ENCODE results near the gene SLC7A6. TPM values are rescaled to one million over a fixed set of nuclear protein-coding genes. Genes with fewer than 3 reads are reported as not detected.

Gene SLC7A6
- total and polyA plus RNA-seq, 2 of the 13 experiments (the other 11 are each of a cell fraction or from before 2014, with no cell fraction given) = 35.8 to 70.8 TPM

DNA sequence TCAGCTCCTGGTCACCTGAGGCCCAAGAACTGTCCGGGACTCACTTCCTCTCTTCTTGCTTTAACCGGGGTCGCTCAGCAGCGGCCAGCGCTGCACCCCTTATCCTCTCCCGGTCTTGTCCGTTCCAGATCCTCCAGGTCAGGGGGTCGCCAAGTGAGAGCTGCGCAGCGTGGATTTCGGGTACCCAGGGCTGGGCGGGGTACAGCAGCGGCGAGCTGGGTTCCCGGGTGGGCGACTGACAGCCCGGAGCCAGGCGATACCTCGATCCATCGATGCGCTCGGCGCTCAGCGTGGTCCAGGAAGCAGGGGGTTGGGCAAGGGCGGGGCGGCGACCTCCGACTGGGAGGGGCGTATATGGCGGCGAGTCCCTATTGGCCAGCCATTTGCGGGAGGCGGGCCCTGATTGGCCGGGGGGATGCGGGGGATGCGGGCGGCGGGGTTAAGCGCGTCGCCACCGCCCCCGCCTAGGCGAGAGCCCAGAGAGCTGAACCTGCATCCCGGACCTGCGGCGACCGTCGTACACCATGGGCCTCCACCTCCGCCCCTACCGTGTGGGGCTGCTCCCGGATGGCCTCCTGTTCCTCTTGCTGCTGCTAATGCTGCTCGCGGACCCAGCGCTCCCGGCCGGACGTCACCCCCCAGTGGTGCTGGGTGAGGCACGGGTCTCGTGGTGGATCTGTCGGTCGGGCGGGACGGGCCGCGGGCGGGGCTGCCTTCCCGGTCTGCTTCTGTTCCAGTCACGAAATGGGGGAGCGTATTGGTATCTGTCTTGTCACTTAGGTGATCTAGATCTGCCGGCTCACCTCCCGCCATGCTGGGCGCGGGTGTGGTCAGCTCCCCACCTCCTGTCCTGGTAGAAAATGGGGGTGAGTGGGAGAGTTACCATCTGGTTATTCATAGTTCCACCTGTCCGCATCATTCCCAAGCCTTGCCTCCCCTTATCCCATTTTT is 19.1 kb upstream of the SLC7A6 start, which contains the start of gene PLA2G15 (continued):
- TF ChIP-seq ZBTB3 (CRISPR knock-in tag; IDR thresholded peaks at IDR 0.05; ENCODE audit: borderline replicate concordance, low read depth) = no peak
- TF ChIP-seq NCOA2 (CRISPR knock-in tag; IDR thresholded peaks at IDR 0.05) = no peak; the same call in none of the 2 replicates
- TF ChIP-seq ZSCAN20 (CRISPR knock-in tag; IDR thresholded peaks at IDR 0.05; ENCODE audit: borderline replicate concordance) = peak; percentile 68; the same call in 1 of the 2 replicates
- peak; percentile 80; the same call in 1 of the 2 replicates for TF ChIP-seq ZNF547 (CRISPR knock-in tag; IDR thresholded peaks at IDR 0.05)
- TF ChIP-seq, protein P1, sequence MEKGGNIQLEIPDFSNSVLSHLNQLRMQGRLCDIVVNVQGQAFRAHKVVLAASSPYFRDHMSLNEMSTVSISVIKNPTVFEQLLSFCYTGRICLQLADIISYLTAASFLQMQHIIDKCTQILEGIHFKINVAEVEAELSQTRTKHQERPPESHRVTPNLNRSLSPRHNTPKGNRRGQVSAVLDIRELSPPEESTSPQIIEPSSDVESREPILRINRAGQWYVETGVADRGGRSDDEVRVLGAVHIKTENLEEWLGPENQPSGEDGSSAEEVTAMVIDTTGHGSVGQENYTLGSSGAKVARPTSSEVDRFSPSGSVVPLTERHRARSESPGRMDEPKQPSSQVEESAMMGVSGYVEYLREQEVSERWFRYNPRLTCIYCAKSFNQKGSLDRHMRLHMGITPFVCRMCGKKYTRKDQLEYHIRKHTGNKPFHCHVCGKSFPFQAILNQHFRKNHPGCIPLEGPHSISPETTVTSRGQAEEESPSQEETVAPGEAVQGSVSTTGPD (CRISPR knock-in tag; IDR thresholded peaks at IDR 0.05) = no peak
- TF ChIP-seq, protein P2, sequence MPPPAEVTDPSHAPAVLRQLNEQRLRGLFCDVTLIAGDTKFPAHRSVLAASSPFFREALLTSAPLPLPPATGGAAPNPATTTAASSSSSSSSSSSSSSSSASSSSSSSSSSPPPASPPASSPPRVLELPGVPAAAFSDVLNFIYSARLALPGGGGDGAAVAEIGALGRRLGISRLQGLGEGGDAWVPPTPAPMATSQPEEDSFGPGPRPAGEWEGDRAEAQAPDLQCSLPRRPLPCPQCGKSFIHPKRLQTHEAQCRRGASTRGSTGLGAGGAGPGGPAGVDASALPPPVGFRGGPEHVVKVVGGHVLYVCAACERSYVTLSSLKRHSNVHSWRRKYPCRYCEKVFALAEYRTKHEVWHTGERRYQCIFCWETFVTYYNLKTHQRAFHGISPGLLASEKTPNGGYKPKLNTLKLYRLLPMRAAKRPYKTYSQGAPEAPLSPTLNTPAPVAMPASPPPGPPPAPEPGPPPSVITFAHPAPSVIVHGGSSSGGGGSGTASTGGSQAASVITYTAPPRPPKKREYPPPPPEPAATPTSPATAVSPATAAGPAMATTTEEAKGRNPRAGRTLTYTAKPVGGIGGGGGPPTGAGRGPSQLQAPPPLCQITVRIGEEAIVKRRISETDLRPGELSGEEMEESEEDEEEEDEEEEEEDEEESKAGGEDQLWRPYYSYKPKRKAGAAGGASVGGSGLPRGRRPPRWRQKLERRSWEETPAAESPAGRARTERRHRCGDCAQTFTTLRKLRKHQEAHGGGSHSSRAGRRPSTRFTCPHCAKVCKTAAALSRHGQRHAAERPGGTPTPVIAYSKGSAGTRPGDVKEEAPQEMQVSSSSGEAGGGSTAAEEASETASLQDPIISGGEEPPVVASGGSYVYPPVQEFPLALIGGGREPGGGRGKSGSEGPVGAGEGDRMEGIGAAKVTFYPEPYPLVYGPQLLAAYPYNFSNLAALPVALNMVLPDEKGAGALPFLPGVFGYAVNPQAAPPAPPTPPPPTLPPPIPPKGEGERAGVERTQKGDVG (CRISPR knock-in tag; IDR thresholded peaks at IDR 0.05; ENCODE audit: borderline replicate concordance) = peak; percentile 65
- no peak; the same call in 1 of the 2 replicates for TF ChIP-seq MATR3 (CRISPR knock-in tag; IDR thresholded peaks at IDR 0.05)
- peak; percentile 91 for TF ChIP-seq NR2C2 (CRISPR knock-in tag; IDR thresholded peaks at IDR 0.05; ENCODE audit: borderline replicate concordance)
- peak; percentile 93; the same call in 1 of the 2 replicates for TF ChIP-seq ARID2 (CRISPR knock-in tag; IDR thresholded peaks at IDR 0.05; ENCODE audit: borderline replicate concordance)
- TF ChIP-seq DMAP1 (CRISPR knock-in tag; IDR thresholded peaks at IDR 0.05) = peak; percentile 77
- no peak for TF ChIP-seq ZFYVE20 (CRISPR knock-in tag; IDR thresholded peaks at IDR 0.05; ENCODE audit: borderline replicate concordance, low read depth)
- TF ChIP-seq CREB1 (IDR thresholded peaks at IDR 0.05) = peak; percentile 76
- TF ChIP-seq CREB1 (CRISPR knock-in tag; IDR thresholded peaks at IDR 0.05) = no peak
- TF ChIP-seq ZNF230 (CRISPR knock-in tag; IDR thresholded peaks at IDR 0.05) = peak; percentile 7; the same call in 1 of the 2 replicates
- peak; percentile 91 for TF ChIP-seq NFYB (CRISPR knock-in tag; IDR thresholded peaks at IDR 0.05)
- TF ChIP-seq, protein P3, sequence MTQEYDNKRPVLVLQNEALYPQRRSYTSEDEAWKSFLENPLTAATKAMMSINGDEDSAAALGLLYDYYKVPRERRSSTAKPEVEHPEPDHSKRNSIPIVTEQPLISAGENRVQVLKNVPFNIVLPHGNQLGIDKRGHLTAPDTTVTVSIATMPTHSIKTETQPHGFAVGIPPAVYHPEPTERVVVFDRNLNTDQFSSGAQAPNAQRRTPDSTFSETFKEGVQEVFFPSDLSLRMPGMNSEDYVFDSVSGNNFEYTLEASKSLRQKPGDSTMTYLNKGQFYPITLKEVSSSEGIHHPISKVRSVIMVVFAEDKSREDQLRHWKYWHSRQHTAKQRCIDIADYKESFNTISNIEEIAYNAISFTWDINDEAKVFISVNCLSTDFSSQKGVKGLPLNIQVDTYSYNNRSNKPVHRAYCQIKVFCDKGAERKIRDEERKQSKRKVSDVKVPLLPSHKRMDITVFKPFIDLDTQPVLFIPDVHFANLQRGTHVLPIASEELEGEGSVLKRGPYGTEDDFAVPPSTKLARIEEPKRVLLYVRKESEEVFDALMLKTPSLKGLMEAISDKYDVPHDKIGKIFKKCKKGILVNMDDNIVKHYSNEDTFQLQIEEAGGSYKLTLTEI (CRISPR knock-in tag; conservative IDR thresholded peaks at IDR 0.05) = no peak
- TF ChIP-seq KDM4B (CRISPR knock-in tag; IDR thresholded peaks at IDR 0.05) = no peak
- TF ChIP-seq, protein P4, sequence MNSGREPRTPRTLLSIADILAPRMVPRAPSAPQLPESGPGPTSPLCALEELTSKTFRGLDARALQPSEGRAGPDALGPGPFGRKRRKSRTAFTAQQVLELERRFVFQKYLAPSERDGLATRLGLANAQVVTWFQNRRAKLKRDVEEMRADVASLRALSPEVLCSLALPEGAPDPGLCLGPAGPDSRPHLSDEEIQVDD (CRISPR knock-in tag; IDR thresholded peaks at IDR 0.05; ENCODE audit: borderline replicate concordance) = peak; percentile 63; the same call in 1 of the 2 replicates
- no peak for TF ChIP-seq CHD4 (IDR thresholded peaks at IDR 0.05; ENCODE audit: borderline replicate concordance, low read length)
- TF ChIP-seq TCF7 (IDR thresholded peaks at IDR 0.05; ENCODE audit: low read depth) = no peak
- TF ChIP-seq ZNF788 (CRISPR knock-in tag; IDR thresholded peaks at IDR 0.05; ENCODE audit: borderline replicate concordance) = peak; percentile 96; the same call in 1 of the 2 replicates
- peak; percentile 82; the same call in 1 of the 2 replicates for TF ChIP-seq ZNF773 (CRISPR knock-in tag; IDR thresholded peaks at IDR 0.05; ENCODE audit: borderline replicate concordance)
